ENCODE results near the gene MACROD2. TPM values are rescaled to one million over a fixed set of nuclear protein-coding genes. Genes with fewer than 3 reads are reported as not detected.

Gene MACROD2
- total and polyA plus RNA-seq, 2 experiments from 2014 or later = 2.8 to 4.3 TPM

DNA sequence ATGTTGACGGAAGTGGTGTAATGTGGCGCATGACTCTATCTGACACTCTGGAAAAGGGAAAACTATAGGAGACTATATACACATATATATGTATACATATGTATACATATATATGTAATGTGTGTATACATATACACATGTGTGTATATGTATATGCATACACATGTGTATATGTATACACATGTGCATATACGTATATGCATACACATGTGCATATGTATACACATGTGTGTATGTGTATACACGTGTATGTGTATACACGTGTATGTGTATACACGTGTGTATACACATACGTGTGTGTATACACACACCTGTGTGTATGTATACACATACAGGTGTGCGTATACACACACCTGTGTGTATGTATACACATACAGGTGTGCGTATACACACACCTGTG lies 1025.5 kb downstream of the MACROD2 start:
- no peak overlapping the region for H3K4me3 ChIP-seq
- peaks cover 4% of the 10 kb centered on the region; the same call in 1 of the 3 replicates for H3K36me3 Mint-ChIP-seq (ENCODE audit: low read depth)
- no peak overlapping the region for H3K27ac Mint-ChIP-seq
- no peak overlapping the region for H3K27ac ChIP-seq (ENCODE audit: low read depth)
- H3K4me3 Mint-ChIP-seq = no peak overlapping the region
- H2AFZ ChIP-seq = no peak overlapping the region
- H3K79me2 ChIP-seq (replicated peaks; ENCODE audit: insufficient read depth) = no peaks in the 10 kb centered on the region
- DNase-seq (ENCODE audit: low spot score) (no peak), ATAC-seq (no peak)
- H3K4me2 ChIP-seq = no peak overlapping the region
- H3K36me3 ChIP-seq (ENCODE audit: insufficient read depth) = no peaks in the 10 kb centered on the region
- H3K4me1 Mint-ChIP-seq = no peaks in the 10 kb centered on the region
- no peaks in the 10 kb centered on the region for H3K4me1 ChIP-seq (ENCODE audit: insufficient read depth)
- H3K9me3 Mint-ChIP-seq = peaks cover 3% of the 10 kb centered on the region
- peaks cover 13% of the 10 kb centered on the region; the same call in 1 of the 2 replicates for H3K9me2 ChIP-seq (ENCODE audit: insufficient read depth)
- no peaks in the 10 kb centered on the region for H4K20me1 ChIP-seq (replicated peaks; ENCODE audit: insufficient read depth)
- H3K27me3 Mint-ChIP-seq (ENCODE audit: insufficient read depth, low read depth, poor library complexity) = peaks cover 4% of the 10 kb centered on the region
- no peaks in the 10 kb centered on the region for H3F3A ChIP-seq (replicated peaks; ENCODE audit: low read depth)
- no peaks in the 10 kb centered on the region for H3K27me3 ChIP-seq (ENCODE audit: insufficient read depth)
- TF ChIP-seq REST (IDR thresholded peaks at IDR 0.05; ENCODE audit: unreplicated experiment) = no peak
- TF ChIP-seq POLR2AphosphoS5 (IDR thresholded peaks at IDR 0.05; ENCODE audit: low read depth) = no peak
- no peak for TF ChIP-seq ZNF462 (CRISPR knock-in tag; IDR thresholded peaks at IDR 0.05)
- TF ChIP-seq NANOG (IDR thresholded peaks at IDR 0.05; ENCODE audit: borderline replicate concordance) = no peak
- no peak for TF ChIP-seq EZH2 (IDR thresholded peaks at IDR 0.05; ENCODE audit: low read depth, unreplicated experiment)
- no peak for TF ChIP-seq CREB1 (CRISPR knock-in tag; IDR thresholded peaks at IDR 0.05; ENCODE audit: low read depth)
- no peak for TF ChIP-seq CTCF (conservative IDR thresholded peaks at IDR 0.05; ENCODE audit: low read depth in 2 of 2)
- TF ChIP-seq JUNB (IDR thresholded peaks at IDR 0.05; ENCODE audit: unreplicated experiment) = no peak
- no peak for TF ChIP-seq ZNF114 (CRISPR knock-in tag; IDR thresholded peaks at IDR 0.05)
- TF ChIP-seq EZH2phosphoT487 (IDR thresholded peaks at IDR 0.05; ENCODE audit: unreplicated experiment) = no peak

All from GM23338 (cell line).